ENCODE data around the gene REXO1. TPM values are rescaled to one million over a fixed set of nuclear protein-coding genes. Genes with fewer than 3 reads are reported as not detected.

Gene REXO1
- total and polyA plus RNA-seq, 2 of the 8 experiments (the other 6 are each of a cell fraction or from before 2014, with no cell fraction given): 42.4 to 44.3 TPM

DNA sequence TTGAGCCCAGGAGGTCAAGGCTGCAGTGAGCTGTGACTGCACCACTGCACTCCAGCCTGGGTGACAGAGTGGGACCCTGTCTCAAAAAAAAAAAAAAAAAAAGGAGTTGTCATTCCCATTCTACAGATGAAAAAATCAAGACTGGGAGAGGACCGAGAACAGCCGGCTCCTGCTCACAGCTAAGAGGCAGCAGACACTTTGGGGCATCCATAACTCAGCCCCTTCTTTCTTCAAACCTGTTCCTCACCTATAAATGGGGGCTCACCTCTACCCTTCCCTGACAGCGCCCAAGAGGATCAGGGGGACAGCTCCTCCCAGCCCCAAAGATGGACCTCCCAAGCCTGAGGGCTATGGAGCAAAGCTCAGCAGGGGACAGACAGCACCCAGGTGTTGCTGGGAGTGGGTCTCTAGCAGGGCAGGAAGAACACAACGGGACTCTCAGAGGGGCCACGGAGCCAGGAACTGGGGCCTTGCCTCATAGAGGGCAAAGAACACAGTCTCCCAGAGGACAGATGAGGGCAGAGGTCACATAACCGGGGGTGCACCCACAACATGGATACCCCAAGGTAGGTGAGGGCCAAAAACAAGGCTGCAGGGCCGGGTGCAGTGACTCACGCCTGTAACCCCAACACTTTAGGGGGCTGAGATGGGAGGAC, 18.5 kb upstream of the REXO1 start:
- Histone ChIP-seq H3K79me1 (ENCODE audit: low read depth, low read length) (0 out of 2 replicates have a peak, but pooled peaks cover 2% of the 10 kb centered on the region), H4K5ac (ENCODE audit: insufficient read length, low read depth, low read length) (no peak overlapping the region), H3K23ac (ENCODE audit: insufficient read length) (no peak overlapping the region), H4K20me1 (replicated peaks in 1 of 2; ENCODE audit: control insufficient read depth in 1 of 2, insufficient read depth in 2 of 2, low read length in 2 of 2) (peaks cover 4 to 13% of the 10 kb centered on the region in 2 experiments), H3K36me3 (ENCODE audit: control insufficient read depth in 2 of 4, insufficient read depth in 4 of 4, low read length in 3 of 4) (no peaks in the 10 kb centered on the region), H2BK20ac (ENCODE audit: low read length) (no peak overlapping the region), H3K9ac (replicated peaks in 1 of 4; ENCODE audit: extremely low read depth in 1 of 4, low read depth in 3 of 4, low read length in 3 of 4) (0 out of 7 replicates have a peak overlapping the region, but pooled peaks of 1 of the 4 experiments have one; percentile 11), H4K8ac (ENCODE audit: extremely low read depth, insufficient read depth, low read length) (no peak overlapping the region), H3K4me3 (ENCODE audit: extremely low read depth in 1 of 4, insufficient read depth in 2 of 4, low read depth in 3 of 4, low read length in 4 of 4) (no peak overlapping the region), H3K4me1 (replicated peaks in 1 of 4; ENCODE audit: control insufficient read depth in 3 of 4, insufficient read depth in 4 of 4, low read length in 3 of 4) (peaks cover 0 to 8% (median 5%) of the 10 kb centered on the region in 4 experiments; a peak in 3 of 7 replicates), H3K27me3 (replicated peaks in 1 of 4; ENCODE audit: control insufficient read depth in 3 of 4, extremely low read depth in 1 of 4, insufficient read depth in 3 of 4, low read length in 3 of 4) (peaks cover 0 to 6% (median 2%) of the 10 kb centered on the region in 4 experiments; a peak in 5 of 7 replicates), H4K91ac (replicated peaks; ENCODE audit: insufficient read length, low read length) (no peak overlapping the region), H3K14ac (ENCODE audit: insufficient read length) (no peak overlapping the region), H2BK120ac (replicated peaks; ENCODE audit: low read depth, low read length) (no peak overlapping the region), H3K56ac (replicated peaks; ENCODE audit: insufficient read length, low read depth, low read length) (no peak overlapping the region), H2AK5ac (ENCODE audit: low read depth, low read length) (no peak overlapping the region), H3K9me3 (ENCODE audit: insufficient read depth in 2 of 2, low read depth in 1 of 2, low read length in 1 of 2) (no peaks in the 10 kb centered on the region), H3K23me2 (ENCODE audit: low read depth, low read length) (peaks cover 2% of the 10 kb centered on the region; the same call in 1 of the 2 replicates), H3K27ac (ENCODE audit: low read depth, low read length) (no peak overlapping the region), H2BK12ac (ENCODE audit: low read depth, low read length) (no peak overlapping the region), H2BK5ac (ENCODE audit: low read depth, low read length) (no peak overlapping the region), H3K79me2 (ENCODE audit: control insufficient read depth in 1 of 2, insufficient read depth in 2 of 2, low read length in 2 of 2) (peaks cover 5 to 8% of the 10 kb centered on the region in 2 experiments; a peak in 2 of 4 replicates), H2AFZ (ENCODE audit: low read length) (no peak overlapping the region), H3K4ac (replicated peaks; ENCODE audit: insufficient read length, low read depth, low read length) (no peak overlapping the region), H3K4me2 (ENCODE audit: insufficient read depth in 1 of 2, low read depth in 2 of 2, low read length in 2 of 2) (no peak overlapping the region), H3K18ac (ENCODE audit: extremely low read depth, low read length) (no peak overlapping the region), H2BK15ac (ENCODE audit: low read length) (no peak overlapping the region)
- WGBS, 2 experiments (ENCODE audit: extremely low coverage in 1 of 2, insufficient coverage in 1 of 2, insufficient read length in 1 of 2, insufficient replicate concordance in 2 of 2, low coverage in 1 of 2, low lambda C conversion rate in 2 of 2, missing lambda C conversion rate in 1 of 2): 86% methylated on average over 8 of the region's 8 CpGs; no CpG with 5 or more reads in 1 of the 2 experiments
- FAIRE-seq: no peak
- CTCF ChIA-PET (ENCODE audit: partially characterized antibody): interaction anchor here (0.5 to 2.6 kb wide), 11 partner anchors 9 to 412 kb away, joined by 3 to 9 read pairs (median 4); no protein-coding TSS in a partner anchor
- 0 out of 2 replicates have a peak, but pooled peaks have one; percentile 4 for TF ChIP-seq POLR2AphosphoS5 (IDR thresholded peaks at IDR 0.05; ENCODE audit: low read depth, low read length)
- no peak for TF ChIP-seq SP4 (IDR thresholded peaks at IDR 0.05; ENCODE audit: low read length)
- no peak for DNase-seq (ENCODE audit: low read depth in 1 of 2, low spot score in 2 of 2)
- POLR2A ChIA-PET (ENCODE audit: partially characterized antibody): interaction anchor here (1.0 to 2.5 kb wide), 3 partner anchors 9 to 61 kb away, joined by 3 to 13 read pairs (median 4); no protein-coding TSS in a partner anchor

Measured in H1 (cell line).